DOHH2 (cell line): ENCODE results near the gene BCAP29.
A peak's percentile ranks its signal among the peaks of the same experiment; 100 is the strongest.

Source experiments
- H3F3A ChIP-seq: fragments of 200-600 bp; sonication (generic), shearing (Covaris generic); 2 replicates; pipeline ENCODE4 v1.6.0; 2016; ENCODE audit warnings: antibody characterized with exemption, mild to moderate bottlenecking; ENCODE audit not compliant: control insufficient read depth, insufficient read depth
- H3K27ac ChIP-seq: fragments of 200-600 bp; sonication (generic); 2 replicates; pipeline ENCODE4 v1.5.1; 2014; ENCODE audit warnings: low read depth, mild to moderate bottlenecking, low read length, moderate library complexity
- H3K27me3 ChIP-seq: fragments of 200-600 bp; sonication (generic); 2 replicates; pipeline ENCODE4 v1.6.1; 2014; ENCODE audit warnings: mild to moderate bottlenecking, low read length, mixed read lengths; ENCODE audit not compliant: control insufficient read depth
- H3K36me3 ChIP-seq: fragments of 200-600 bp; sonication (generic); 2 replicates; pipeline ENCODE4 v1.6.1; 2014; ENCODE audit warnings: mild to moderate bottlenecking, low read length, moderate library complexity, mixed read lengths; ENCODE audit not compliant: control insufficient read depth
- H3K4me1 ChIP-seq: fragments of 200-600 bp; sonication (generic); 2 replicates; pipeline ENCODE4 v1.6.1; 2014; ENCODE audit warnings: mild to moderate bottlenecking, low read length, mixed read lengths; ENCODE audit not compliant: control insufficient read depth
- H3K4me2 ChIP-seq: fragments of 200-600 bp; sonication (generic); 2 replicates; pipeline ENCODE4 v1.6.0; 2014; ENCODE audit warnings: mild to moderate bottlenecking, low read length, moderate library complexity
- H3K4me3 ChIP-seq: fragments of 200-600 bp; sonication (generic); 2 replicates; pipeline ENCODE4 v1.5.1; 2014; ENCODE audit warnings: mild to moderate bottlenecking, low read length, mixed read lengths
- H3K79me2 ChIP-seq: fragments of 200-600 bp; sonication (generic); 2 replicates; pipeline ENCODE4 v1.6.1; 2014; ENCODE audit warnings: mild to moderate bottlenecking, low read length, mixed read lengths; ENCODE audit not compliant: control insufficient read depth
- H3K9me2 ChIP-seq: fragments of 200-600 bp; sonication (generic); replicated peaks from 2 replicates; pipeline ENCODE4 v1.6.1; 2014; ENCODE audit warnings: mild to moderate bottlenecking, low read length, mixed read lengths; ENCODE audit not compliant: control insufficient read depth
- H3K9me3 ChIP-seq: fragments of 200-600 bp; sonication (generic); 2 replicates; pipeline ENCODE4 v1.6.1; 2014; ENCODE audit warnings: antibody characterized with exemption, low read length, mixed read lengths; ENCODE audit not compliant: control insufficient read depth, insufficient read depth
- H4K20me1 ChIP-seq: fragments of 200-600 bp; sonication (generic); 2 replicates; pipeline ENCODE4 v1.6.0; 2014; ENCODE audit warnings: low read depth, mild to moderate bottlenecking, antibody characterized with exemption, low read length, moderate library complexity; ENCODE audit not compliant: control insufficient read depth, insufficient read depth
- EZH2phosphoT487 ChIP-seq: fragments of 200-600 bp; sonication (generic); IDR thresholded peaks from 2 replicates; pipeline ENCODE4 v1.6.1; 2017; ENCODE audit warnings: borderline replicate concordance, mild to moderate bottlenecking, antibody characterized with exemption, low read length, moderate library complexity, mixed read lengths
- TF ChIP-seq, protein P1 (sequence below): fragments of 200-600 bp; sonication (generic); IDR thresholded peaks from one replicate; pipeline ENCODE4 v1.5.1; 2014; ENCODE audit warnings: antibody characterized with exemption, mild to moderate bottlenecking, low read depth, low read length; ENCODE audit not compliant: poor library complexity, severe bottlenecking

BCAP29 gene

DNA sequence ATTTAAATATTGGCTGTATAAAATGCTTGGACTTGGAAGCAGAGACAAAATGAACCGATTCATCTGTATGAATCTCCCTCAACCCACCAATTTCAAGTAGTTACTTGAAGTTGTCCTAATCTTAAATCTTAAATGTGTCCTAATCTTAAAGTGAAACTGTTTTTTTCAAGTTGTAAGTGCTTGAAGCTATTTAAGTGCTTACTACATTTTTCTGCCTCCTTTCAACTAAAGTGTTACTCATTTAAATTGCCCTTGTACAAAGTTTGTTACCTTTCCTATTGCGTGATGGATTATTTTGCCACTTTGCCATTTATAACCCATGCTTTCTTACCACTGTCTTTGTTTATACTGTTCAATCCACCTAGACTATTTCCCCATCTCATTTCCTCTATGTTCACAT is 2.8 kb downstream of the BCAP29 start:
- no peaks in the 10 kb centered on the region for H4K20me1 ChIP-seq
- no peak overlapping the region for H3K4me3 ChIP-seq
- no peak overlapping the region for H3K27ac ChIP-seq
- H3K79me2 ChIP-seq = peaks cover 25% of the 10 kb centered on the region
- TF ChIP-seq, protein P1, sequence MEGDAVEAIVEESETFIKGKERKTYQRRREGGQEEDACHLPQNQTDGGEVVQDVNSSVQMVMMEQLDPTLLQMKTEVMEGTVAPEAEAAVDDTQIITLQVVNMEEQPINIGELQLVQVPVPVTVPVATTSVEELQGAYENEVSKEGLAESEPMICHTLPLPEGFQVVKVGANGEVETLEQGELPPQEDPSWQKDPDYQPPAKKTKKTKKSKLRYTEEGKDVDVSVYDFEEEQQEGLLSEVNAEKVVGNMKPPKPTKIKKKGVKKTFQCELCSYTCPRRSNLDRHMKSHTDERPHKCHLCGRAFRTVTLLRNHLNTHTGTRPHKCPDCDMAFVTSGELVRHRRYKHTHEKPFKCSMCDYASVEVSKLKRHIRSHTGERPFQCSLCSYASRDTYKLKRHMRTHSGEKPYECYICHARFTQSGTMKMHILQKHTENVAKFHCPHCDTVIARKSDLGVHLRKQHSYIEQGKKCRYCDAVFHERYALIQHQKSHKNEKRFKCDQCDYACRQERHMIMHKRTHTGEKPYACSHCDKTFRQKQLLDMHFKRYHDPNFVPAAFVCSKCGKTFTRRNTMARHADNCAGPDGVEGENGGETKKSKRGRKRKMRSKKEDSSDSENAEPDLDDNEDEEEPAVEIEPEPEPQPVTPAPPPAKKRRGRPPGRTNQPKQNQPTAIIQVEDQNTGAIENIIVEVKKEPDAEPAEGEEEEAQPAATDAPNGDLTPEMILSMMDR = no peak
- no peak for TF ChIP-seq EZH2phosphoT487
- no peaks in the 10 kb centered on the region for H3K27me3 ChIP-seq
- H3K36me3 ChIP-seq = peaks cover 29% of the 10 kb centered on the region
- H3K9me2 ChIP-seq = no peaks in the 10 kb centered on the region
- 0 out of 2 replicates have a peak overlapping the region, but pooled peaks have one; percentile 15 for H3K4me2 ChIP-seq
- no peaks in the 10 kb centered on the region for H3K9me3 ChIP-seq
- peaks cover 23% of the 10 kb centered on the region for H3K4me1 ChIP-seq
- H3F3A ChIP-seq = peaks cover 21% of the 10 kb centered on the region

DNA sequence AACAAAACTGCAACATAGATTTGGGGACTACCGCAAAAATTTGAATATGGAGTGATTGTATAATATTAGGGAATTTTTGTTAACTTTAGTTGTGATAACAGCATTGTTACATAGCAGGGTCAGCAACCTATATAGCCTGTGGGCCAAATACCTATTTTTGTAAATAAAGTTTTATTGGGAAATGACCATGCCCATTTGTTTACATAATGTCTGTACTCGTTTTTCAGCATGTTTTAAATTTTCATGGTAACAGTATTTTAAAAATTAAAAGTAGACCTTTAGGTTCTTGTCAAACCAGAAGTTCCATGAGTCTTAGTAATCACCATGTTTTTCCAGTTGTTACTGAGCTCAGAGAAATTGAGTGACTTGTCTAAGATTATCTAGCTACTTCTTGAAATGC is 4.7 kb downstream of the BCAP29 start:
- H3K9me3 ChIP-seq = no peaks in the 10 kb centered on the region
- no peak overlapping the region for H3K4me3 ChIP-seq
- H3K27ac ChIP-seq = no peak overlapping the region
- no peaks in the 10 kb centered on the region for H4K20me1 ChIP-seq
- H3K4me2 ChIP-seq = no peak overlapping the region
- peaks cover 33% of the 10 kb centered on the region for H3K36me3 ChIP-seq
- peaks cover 15% of the 10 kb centered on the region; the same call in 1 of the 2 replicates for H3F3A ChIP-seq
- TF ChIP-seq, protein P1 = no peak
- no peak for TF ChIP-seq EZH2phosphoT487
- H3K27me3 ChIP-seq = no peaks in the 10 kb centered on the region
- no peaks in the 10 kb centered on the region for H3K9me2 ChIP-seq
- H3K4me1 ChIP-seq = peaks cover 19% of the 10 kb centered on the region
- H3K79me2 ChIP-seq = peaks cover 22% of the 10 kb centered on the region

DNA sequence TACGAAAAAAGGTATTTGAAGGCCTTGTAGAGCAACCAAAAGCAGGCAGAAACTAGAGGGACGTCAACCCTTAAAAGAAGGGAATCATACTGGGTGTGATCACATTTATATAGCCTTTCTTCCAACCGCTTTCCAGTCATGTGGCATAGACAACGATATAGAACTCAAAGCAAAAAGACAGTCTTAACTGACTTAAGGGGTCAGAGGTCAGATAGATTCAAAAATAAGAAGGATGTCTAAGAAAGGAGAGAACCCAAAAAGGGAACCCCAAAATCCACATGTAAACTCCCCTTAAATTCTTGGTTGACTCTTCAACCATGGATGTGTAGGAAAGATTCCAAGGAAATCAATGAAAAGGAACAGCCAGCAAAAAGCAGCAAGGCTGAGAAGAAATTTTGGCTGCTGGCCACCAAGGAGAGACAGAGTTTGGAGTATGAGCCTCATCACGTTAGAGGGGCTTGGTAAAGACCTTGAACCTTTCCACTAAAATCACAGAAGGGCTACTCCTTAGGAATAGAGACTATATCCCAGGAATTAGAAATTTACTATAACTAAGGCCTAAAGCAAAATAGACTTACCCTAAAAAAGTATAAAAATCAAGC is 8.6 kb downstream of the BCAP29 start:
- no peak for TF ChIP-seq EZH2phosphoT487
- TF ChIP-seq, protein P1 = no peak
- no peaks in the 10 kb centered on the region for H3K79me2 ChIP-seq
- no peaks in the 10 kb centered on the region for H3K4me1 ChIP-seq
- peaks cover 33% of the 10 kb centered on the region for H3K36me3 ChIP-seq
- H3K4me2 ChIP-seq = no peak overlapping the region
- no peaks in the 10 kb centered on the region for H3F3A ChIP-seq
- H4K20me1 ChIP-seq = no peaks in the 10 kb centered on the region
- H3K27ac ChIP-seq = no peak overlapping the region
- H3K9me2 ChIP-seq = no peaks in the 10 kb centered on the region
- no peaks in the 10 kb centered on the region for H3K27me3 ChIP-seq
- no peak overlapping the region for H3K4me3 ChIP-seq
- H3K9me3 ChIP-seq = no peaks in the 10 kb centered on the region
